Chondrocyte (in vitro differentiated cells): ENCODE data around the gene PRDM12. TPM values are rescaled to one million over a fixed set of nuclear protein-coding genes. Genes with fewer than 3 reads are reported as not detected.

Source experiments
- DNase-seq: peaks from one replicate; pipeline ENCODE4 v3.0.0; 2021; ENCODE audit warnings: mixed read lengths, low spot score
- H3K27ac Mint-ChIP-seq: one replicate; pipeline ENCODE4 v1.8.0; 2021; ENCODE audit warnings: mild to moderate bottlenecking, moderate library complexity, mixed read lengths; ENCODE audit not compliant: unreplicated experiment
- H3K27me3 Mint-ChIP-seq: 2 replicates; pipeline ENCODE4 v1.8.0; 2021; ENCODE audit warnings: low read depth, mixed read lengths
- H3K36me3 Mint-ChIP-seq: 2 replicates; pipeline ENCODE4 v1.8.0; 2021; ENCODE audit warnings: low read depth, mixed read lengths
- H3K4me1 Mint-ChIP-seq: 2 replicates; pipeline ENCODE4 v1.8.0; 2021; ENCODE audit warnings: low read depth, mild to moderate bottlenecking, mixed read lengths
- H3K4me3 Mint-ChIP-seq: one replicate; pipeline ENCODE4 v1.8.0; 2021; ENCODE audit warnings: mild to moderate bottlenecking, moderate library complexity, mixed read lengths; ENCODE audit not compliant: unreplicated experiment
- H3K9me3 Mint-ChIP-seq: 2 replicates; pipeline ENCODE4 v1.8.0; 2021; ENCODE audit warnings: low read depth, mixed read lengths
- CTCF ChIP-seq: fragments of 200-600 bp; sonication (generic); IDR thresholded peaks from 2 replicates; pipeline ENCODE4 v1.5.0; 2021; ENCODE audit warnings: antibody characterized with exemption, mild to moderate bottlenecking, moderate library complexity
- total RNA-seq: library from RNA; stranded (reverse); gene quantifications from 3 replicates; pipeline ENCODE4 v1.2.1, GENCODE V29; 2021

Gene PRDM12
- total RNA-seq, 1 donor from 2014 or later, result 0.10 TPM

GRCh38 chr9:130631331-130632080 is 32.9 kb upstream of the PRDM12 start:
- Mint-ChIP-seq H3K27me3 (no peaks in the 10 kb centered on the region), H3K4me3 (no peak overlapping the region), H3K9me3 (no peaks in the 10 kb centered on the region), H3K36me3 (peaks cover 37% of the 10 kb centered on the region), H3K27ac (no peak overlapping the region), H3K4me1 (no peaks in the 10 kb centered on the region)
- TF ChIP-seq CTCF, result no peak
- DNase-seq, result no peak

GRCh38 chr9:130632081-130632710 is 32.2 kb upstream of the PRDM12 start:
- Mint-ChIP-seq H3K9me3 (no peaks in the 10 kb centered on the region), H3K36me3 (peaks cover 36% of the 10 kb centered on the region), H3K27me3 (no peaks in the 10 kb centered on the region), H3K27ac (no peak overlapping the region), H3K4me1 (no peaks in the 10 kb centered on the region), H3K4me3 (no peak overlapping the region)
- TF ChIP-seq CTCF, result no peak
- DNase-seq, result no peak

GRCh38 chr9:130632841-130633240 is 31.6 kb upstream of the PRDM12 start:
- Mint-ChIP-seq H3K9me3 (no peaks in the 10 kb centered on the region), H3K4me1 (no peaks in the 10 kb centered on the region), H3K4me3 (no peak overlapping the region), H3K36me3 (peaks cover 33% of the 10 kb centered on the region), H3K27ac (no peak overlapping the region), H3K27me3 (no peaks in the 10 kb centered on the region)
- no peak for TF ChIP-seq CTCF
- no peak for DNase-seq

- Mint-ChIP-seq H3K9me3 (no peaks in the 10 kb centered on the region), H3K4me3 (no peak overlapping the region), H3K4me1 (no peaks in the 10 kb centered on the region), H3K36me3 (peaks cover 36% of the 10 kb centered on the region), H3K27me3 (no peaks in the 10 kb centered on the region), H3K27ac (no peak overlapping the region)
- TF ChIP-seq CTCF, result no peak
- no peak for DNase-seq
Measured at GRCh38 chr9:130633336-130634190, 30.8 kb upstream of the PRDM12 start.

- no peak for TF ChIP-seq CTCF
- H3K27ac Mint-ChIP-seq, result no peak overlapping the region
- H3K36me3 Mint-ChIP-seq, result peaks cover 37% of the 10 kb centered on the region
- no peaks in the 10 kb centered on the region for H3K9me3 Mint-ChIP-seq
- H3K4me3 Mint-ChIP-seq, result no peak overlapping the region
- no peak for DNase-seq
- H3K4me1 Mint-ChIP-seq, result no peaks in the 10 kb centered on the region
- H3K27me3 Mint-ChIP-seq, result no peaks in the 10 kb centered on the region
Measured at GRCh38 chr9:130634191-130634768, 30.1 kb upstream of the PRDM12 start.
